HG03460 (cell line): ENCODE results near the gene HCRTR1.

Experiments used
- ATAC-seq: cut with Tn5 transposase; IDR thresholded peaks from one replicate; pipeline ENCODE4 v1.9.1; 2021; ENCODE audit not compliant: unreplicated experiment

Gene HCRTR1

GRCh38 chr1:31617218-31617915, at the start of gene HCRTR1:
Gene HCRTR1, plus strand, starts transcription at chr1:31617689. Its CDS starts 1,504 bp downstream, at chr1:31619193.
- no peak for ATAC-seq

GRCh38 chr1:31567956-31568570, 49.4 kb upstream of the HCRTR1 start:
- ATAC-seq = no peak

- no peak for ATAC-seq
These were observed 48.4 kb upstream of the HCRTR1 start for GRCh38 chr1:31568895-31569595.

- ATAC-seq = no peak
These were observed 47.8 kb upstream of the HCRTR1 start for GRCh38 chr1:31569596-31570173.

- ATAC-seq = no peak
These were observed 47.3 kb upstream of the HCRTR1 start for GRCh38 chr1:31570228-31570627.

GRCh38 chr1:31570906-31571305, 46.6 kb upstream of the HCRTR1 start:
- ATAC-seq = no peak

- no peak for ATAC-seq
These were observed 45.9 kb upstream of the HCRTR1 start for GRCh38 chr1:31571340-31572295.

GRCh38 chr1:31572323-31573104, 45.0 kb upstream of the HCRTR1 start:
- no peak for ATAC-seq

GRCh38 chr1:31573261-31573660, 44.2 kb upstream of the HCRTR1 start:
- no peak for ATAC-seq

- no peak for ATAC-seq
These were observed 42.6 kb upstream of the HCRTR1 start for GRCh38 chr1:31574749-31575368.

GRCh38 chr1:31575369-31576140, 41.9 kb upstream of the HCRTR1 start:
- no peak for ATAC-seq

GRCh38 chr1:31576201-31576669, 41.3 kb upstream of the HCRTR1 start, which contains the start of gene TINAGL1:
Gene TINAGL1, plus strand, starts transcription at chr1:31576515. Its CDS starts 634 bp downstream, at chr1:31577149.
- no peak for ATAC-seq

- ATAC-seq = no peak
These were observed 40.6 kb upstream of the HCRTR1 start for GRCh38 chr1:31576743-31577455.

GRCh38 chr1:31577515-31578192, 39.8 kb upstream of the HCRTR1 start:
- ATAC-seq = no peak

GRCh38 chr1:31579374-31579773, 38.1 kb upstream of the HCRTR1 start:
- ATAC-seq = no peak

- ATAC-seq = no peak
These were observed 37.0 kb upstream of the HCRTR1 start for GRCh38 chr1:31580513-31580870.

- no peak for ATAC-seq
These were observed 36.4 kb upstream of the HCRTR1 start for GRCh38 chr1:31580891-31581603.
